ENCODE results near the gene ARL15. TPM values are rescaled to one million over a fixed set of nuclear protein-coding genes. Genes with fewer than 3 reads are reported as not detected.

ARL15 gene
- total RNA-seq, 4 donors from 2014 or later = 10.6 to 24.0 (median 18.9) TPM

DNA sequence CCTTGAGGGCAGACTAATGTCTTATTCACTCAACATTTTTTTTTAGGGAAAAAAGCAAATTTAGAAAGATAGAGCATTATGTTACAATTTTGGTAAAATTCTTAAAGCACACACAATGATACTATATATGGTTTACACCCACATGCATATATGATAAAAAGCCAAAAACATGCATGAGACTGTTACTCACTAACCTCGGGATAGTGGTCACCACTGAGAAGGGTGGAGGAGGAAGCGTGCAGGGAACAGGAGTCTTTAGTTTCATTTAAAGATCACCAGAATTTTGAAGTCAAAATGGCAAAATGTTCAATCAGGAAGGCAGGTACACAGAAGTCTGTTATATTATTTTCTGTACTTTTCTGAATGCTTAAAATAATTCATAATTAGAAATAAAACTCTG lies 9.2 kb downstream of the ARL15 start:
- 32 to 43% methylated on average over 2 of the region's 2 CpGs for WGBS, 2 donors (ENCODE audit: low coverage in 1 of 2)
- Histone ChIP-seq H3K27ac (no peak overlapping the region), H3K36me3 (no peaks in the 10 kb centered on the region), H3K4me1 (peaks cover 0 to 20% (median 9%) of the 10 kb centered on the region in 3 donors), H3K27me3 (no peaks in the 10 kb centered on the region), H3K9me3 (no peaks in the 10 kb centered on the region), H3K4me3 (no peak overlapping the region)
- TF ChIP-seq EP300 (IDR thresholded peaks at IDR 0.05) (no peak), POLR2A (IDR thresholded peaks at IDR 0.05) (no peak)
- ATAC-seq = no peak

DNA sequence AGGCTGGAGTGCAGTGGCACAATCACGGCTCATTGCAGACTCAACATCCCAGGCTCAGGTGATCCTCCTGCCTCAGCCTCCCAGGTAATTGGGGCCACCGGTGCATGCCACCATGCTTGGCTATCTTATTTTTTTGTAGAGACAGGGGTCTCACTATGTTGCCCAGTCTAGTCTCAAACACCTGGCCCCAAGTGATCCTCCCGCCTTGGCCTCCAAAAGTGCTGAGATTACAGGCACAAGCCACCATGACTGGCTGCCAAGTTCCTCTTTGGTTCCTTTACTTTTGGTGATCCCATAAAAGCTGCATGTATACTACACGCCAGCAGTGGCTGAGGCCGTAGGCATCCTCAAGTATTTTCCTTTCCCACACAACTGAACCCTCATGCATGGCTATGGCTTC lies 11.4 kb downstream of the ARL15 start:
- TF ChIP-seq, protein P1, sequence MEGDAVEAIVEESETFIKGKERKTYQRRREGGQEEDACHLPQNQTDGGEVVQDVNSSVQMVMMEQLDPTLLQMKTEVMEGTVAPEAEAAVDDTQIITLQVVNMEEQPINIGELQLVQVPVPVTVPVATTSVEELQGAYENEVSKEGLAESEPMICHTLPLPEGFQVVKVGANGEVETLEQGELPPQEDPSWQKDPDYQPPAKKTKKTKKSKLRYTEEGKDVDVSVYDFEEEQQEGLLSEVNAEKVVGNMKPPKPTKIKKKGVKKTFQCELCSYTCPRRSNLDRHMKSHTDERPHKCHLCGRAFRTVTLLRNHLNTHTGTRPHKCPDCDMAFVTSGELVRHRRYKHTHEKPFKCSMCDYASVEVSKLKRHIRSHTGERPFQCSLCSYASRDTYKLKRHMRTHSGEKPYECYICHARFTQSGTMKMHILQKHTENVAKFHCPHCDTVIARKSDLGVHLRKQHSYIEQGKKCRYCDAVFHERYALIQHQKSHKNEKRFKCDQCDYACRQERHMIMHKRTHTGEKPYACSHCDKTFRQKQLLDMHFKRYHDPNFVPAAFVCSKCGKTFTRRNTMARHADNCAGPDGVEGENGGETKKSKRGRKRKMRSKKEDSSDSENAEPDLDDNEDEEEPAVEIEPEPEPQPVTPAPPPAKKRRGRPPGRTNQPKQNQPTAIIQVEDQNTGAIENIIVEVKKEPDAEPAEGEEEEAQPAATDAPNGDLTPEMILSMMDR (IDR thresholded peaks at IDR 0.05) = no peak
- TF ChIP-seq EP300 (IDR thresholded peaks at IDR 0.05) = no peak
- TF ChIP-seq POLR2AphosphoS5 (IDR thresholded peaks at IDR 0.05) = no peak
- no peak for TF ChIP-seq POLR2A (IDR thresholded peaks at IDR 0.05)
- no peak for ATAC-seq
- H3K4me3 ChIP-seq = no peak overlapping the region
- H3K4me1 ChIP-seq = peaks cover 0 to 33% (median 10%) of the 10 kb centered on the region in 3 donors
- no peaks in the 10 kb centered on the region for H3K27me3 ChIP-seq
- H3K9me3 ChIP-seq = no peaks in the 10 kb centered on the region
- H3K36me3 ChIP-seq = no peaks in the 10 kb centered on the region
- H3K27ac ChIP-seq = no peak overlapping the region
- WGBS, 2 donors (ENCODE audit: low coverage in 1 of 2) = 100% methylated on average over 2 to 3 of the region's 5 CpGs

GRCh38 chr5:54296386-54296785 lies 14.0 kb downstream of the ARL15 start:
- ATAC-seq = no peak
- H3K9me3 ChIP-seq = no peaks in the 10 kb centered on the region
- no peak overlapping the region for H3K27ac ChIP-seq
- WGBS, 2 donors (ENCODE audit: low coverage in 1 of 2) = 100% methylated on average over 1 of the region's 2 CpGs; no CpG with 5 or more reads in 1 of the 2 donors
- TF ChIP-seq, protein P1 (IDR thresholded peaks at IDR 0.05) = no peak
- TF ChIP-seq POLR2AphosphoS5 (IDR thresholded peaks at IDR 0.05) = no peak
- TF ChIP-seq EP300 (IDR thresholded peaks at IDR 0.05) = no peak
- TF ChIP-seq POLR2A (IDR thresholded peaks at IDR 0.05) = no peak
- no peaks in the 10 kb centered on the region for H3K27me3 ChIP-seq
- H3K4me1 ChIP-seq = peaks cover 0 to 26% (median 6%) of the 10 kb centered on the region in 3 donors
- no peaks in the 10 kb centered on the region for H3K36me3 ChIP-seq
- H3K4me3 ChIP-seq = no peak overlapping the region

GRCh38 chr5:54295651-54296276 lies 14.6 kb downstream of the ARL15 start:
- no peaks in the 10 kb centered on the region for H3K36me3 ChIP-seq
- ATAC-seq = peak; percentile 43
- no peak for TF ChIP-seq POLR2A (IDR thresholded peaks at IDR 0.05)
- TF ChIP-seq EP300 (IDR thresholded peaks at IDR 0.05) = no peak
- TF ChIP-seq POLR2AphosphoS5 (IDR thresholded peaks at IDR 0.05) = no peak
- TF ChIP-seq, protein P1 (IDR thresholded peaks at IDR 0.05) = no peak
- 75 to 81% methylated on average over 8 of the region's 8 CpGs for WGBS, 2 donors (ENCODE audit: low coverage in 1 of 2)
- no peak overlapping the region for H3K27ac ChIP-seq
- H3K4me3 ChIP-seq = no peak overlapping the region
- H3K9me3 ChIP-seq = no peaks in the 10 kb centered on the region
- H3K4me1 ChIP-seq = peaks cover 0 to 20% (median 6%) of the 10 kb centered on the region in 3 donors
- H3K27me3 ChIP-seq = no peaks in the 10 kb centered on the region

GRCh38 chr5:54294097-54294667 lies 16.2 kb downstream of the ARL15 start:
- Histone ChIP-seq H3K9me3 (no peaks in the 10 kb centered on the region), H3K36me3 (no peaks in the 10 kb centered on the region), H3K27ac (no peak overlapping the region), H3K27me3 (no peaks in the 10 kb centered on the region), H3K4me1 (peaks cover 0 to 19% (median 6%) of the 10 kb centered on the region in 3 donors), H3K4me3 (no peak overlapping the region)
- WGBS, 2 donors (ENCODE audit: low coverage in 1 of 2) = 20 to 86% methylated on average over 1 to 4 of the region's 5 CpGs
- TF ChIP-seq, protein P1 (IDR thresholded peaks at IDR 0.05) = no peak
- TF ChIP-seq POLR2A (IDR thresholded peaks at IDR 0.05) (no peak), POLR2AphosphoS5 (IDR thresholded peaks at IDR 0.05) (no peak)
- no peak for ATAC-seq
